HUES6 (cell line): ENCODE measurements around the gene RHOA.
"Not testable (repeated sequence)": the region's sequence is repeated elsewhere in the genome, so short reads cannot be mapped to it uniquely, and the experiment has no call there.

Source experiments
- H3K27ac ChIP-seq: 2 replicates; pipeline ENCODE4 v1.7.0; 2013; ENCODE audit warnings: low read depth, mild to moderate bottlenecking, low read length, inconsistent platforms
- H3K27me3 ChIP-seq: 2 replicates; pipeline ENCODE4 v1.6.1; 2013; ENCODE audit warnings: low read length; ENCODE audit not compliant: control insufficient read depth, insufficient read depth
- H3K36me3 ChIP-seq: 2 replicates; pipeline ENCODE4 v1.6.1; 2013; ENCODE audit warnings: low read length; ENCODE audit not compliant: control insufficient read depth, insufficient read depth
- H3K4me1 ChIP-seq: 2 replicates; pipeline ENCODE4 v1.6.1; 2013; ENCODE audit warnings: low read length; ENCODE audit not compliant: control insufficient read depth, insufficient read depth
- H3K4me3 ChIP-seq: 2 replicates; pipeline ENCODE4 v1.5.1; 2013; ENCODE audit warnings: low read depth, low read length
- H3K9ac ChIP-seq: one replicate; pipeline ENCODE4 v1.6.1; 2013; ENCODE audit warnings: mild to moderate bottlenecking, low read length
- H3K9me3 ChIP-seq: 2 replicates; pipeline ENCODE4 v1.6.1; 2013; ENCODE audit warnings: low read depth, low read length; ENCODE audit not compliant: control insufficient read depth, insufficient read depth

The RHOA gene

GRCh38 chr3:49343163-49343562, 68.6 kb downstream of the RHOA start:
- no peaks in the 10 kb centered on the region for H3K9me3 ChIP-seq
- H3K9ac ChIP-seq: no peak overlapping the region
- no peak overlapping the region for H3K4me3 ChIP-seq
- H3K27ac ChIP-seq: no peak overlapping the region
- H3K27me3 ChIP-seq: no peaks in the 10 kb centered on the region
- peaks cover 14% of the 10 kb centered on the region for H3K4me1 ChIP-seq
- no peaks in the 10 kb centered on the region for H3K36me3 ChIP-seq

GRCh38 chr3:49341996-49342395, 69.8 kb downstream of the RHOA start:
- Histone ChIP-seq H3K9ac (no peak overlapping the region), H3K27me3 (no peaks in the 10 kb centered on the region), H3K4me1 (peaks cover 14% of the 10 kb centered on the region), H3K27ac (no peak overlapping the region), H3K9me3 (no peaks in the 10 kb centered on the region), H3K4me3 (no peak overlapping the region), H3K36me3 (no peaks in the 10 kb centered on the region)

- H3K9ac ChIP-seq: peak within 1 kb of the TSS; percentile 91
- H3K36me3 ChIP-seq: peaks cover 7% of the 10 kb centered on the region; the same call in 1 of the 2 replicates
- peak within 1 kb of the TSS; percentile 63 for H3K27ac ChIP-seq
- peaks cover 14% of the 10 kb centered on the region for H3K4me1 ChIP-seq
- no peaks in the 10 kb centered on the region for H3K9me3 ChIP-seq
- H3K27me3 ChIP-seq: no peaks in the 10 kb centered on the region
- H3K4me3 ChIP-seq: peak within 1 kb of the TSS; percentile 67
These were observed 71.6 kb downstream of the RHOA start, which contains the start of gene USP4 for GRCh38 chr3:49339941-49340800. Gene USP4 (minus strand): TSS chr3:49340053. CDS start chr3:49340024, 29 bp downstream.

- Histone ChIP-seq H3K27me3 (no peaks in the 10 kb centered on the region), H3K9ac (peak overlapping the region; percentile 91), H3K36me3 (peaks cover 13% of the 10 kb centered on the region), H3K9me3 (no peaks in the 10 kb centered on the region), H3K27ac (peak overlapping the region; percentile 63; the same call in 1 of the 2 replicates), H3K4me1 (peaks cover 14% of the 10 kb centered on the region), H3K4me3 (peak overlapping the region; percentile 67)
These were observed 72.2 kb downstream of the RHOA start for GRCh38 chr3:49339581-49339940.

- peaks cover 44% of the 10 kb centered on the region for H3K36me3 ChIP-seq
- no peak overlapping the region for H3K9ac ChIP-seq
- H3K9me3 ChIP-seq: no peaks in the 10 kb centered on the region
- no peak overlapping the region for H3K27ac ChIP-seq
- no peaks in the 10 kb centered on the region for H3K27me3 ChIP-seq
- no peak overlapping the region for H3K4me3 ChIP-seq
- peaks cover 1% of the 10 kb centered on the region; the same call in 1 of the 2 replicates for H3K4me1 ChIP-seq
These were observed 77.7 kb downstream of the RHOA start for GRCh38 chr3:49333916-49334633.

- Histone ChIP-seq H3K36me3 (peaks cover 44% of the 10 kb centered on the region), H3K9ac (no peak overlapping the region), H3K4me1 (no peaks in the 10 kb centered on the region), H3K27me3 (no peaks in the 10 kb centered on the region), H3K9me3 (no peaks in the 10 kb centered on the region), H3K27ac (no peak overlapping the region), H3K4me3 (no peak overlapping the region)
These were observed 78.7 kb downstream of the RHOA start for GRCh38 chr3:49333091-49333490.

GRCh38 chr3:49329186-49329585, 82.6 kb downstream of the RHOA start:
- Histone ChIP-seq H3K27me3 (no peaks in the 10 kb centered on the region), H3K4me1 (no peaks in the 10 kb centered on the region), H3K27ac (no peak overlapping the region), H3K4me3 (no peak overlapping the region), H3K9me3 (no peaks in the 10 kb centered on the region), H3K9ac (no peak overlapping the region), H3K36me3 (peaks cover 57% of the 10 kb centered on the region)

GRCh38 chr3:49328350-49328749, 83.4 kb downstream of the RHOA start:
- not testable (repeated sequence) for H3K9ac ChIP-seq, H3K4me3 ChIP-seq, H3K4me1 ChIP-seq, H3K27me3 ChIP-seq, H3K9me3 ChIP-seq, H3K27ac ChIP-seq
- H3K36me3 ChIP-seq: peaks cover 59% of the 10 kb centered on the region

- no peak overlapping the region for H3K27ac ChIP-seq
- no peaks in the 10 kb centered on the region for H3K27me3 ChIP-seq
- H3K4me1 ChIP-seq: no peaks in the 10 kb centered on the region
- no peak overlapping the region for H3K4me3 ChIP-seq
- H3K9ac ChIP-seq: no peak overlapping the region
- H3K9me3 ChIP-seq: no peaks in the 10 kb centered on the region
- peaks cover 55% of the 10 kb centered on the region for H3K36me3 ChIP-seq
These were observed 84.3 kb downstream of the RHOA start for GRCh38 chr3:49327485-49327884.

- Histone ChIP-seq H3K4me3 (no peak overlapping the region), H3K9ac (no peak overlapping the region), H3K4me1 (no peaks in the 10 kb centered on the region), H3K27ac (no peak overlapping the region), H3K9me3 (no peaks in the 10 kb centered on the region), H3K36me3 (peaks cover 60% of the 10 kb centered on the region), H3K27me3 (no peaks in the 10 kb centered on the region)
These were observed 87.0 kb downstream of the RHOA start for GRCh38 chr3:49324768-49325167.
